Measurements from ENCODE around the gene IL4I1. TPM values are rescaled to one million over a fixed set of nuclear protein-coding genes. Genes with fewer than 3 reads are reported as not detected.
A peak's percentile ranks its signal among the peaks of the same experiment; 100 is the strongest.

IL4I1 gene
- total and polyA plus RNA-seq, 12 donors, result 0.26 to 26.9 (median 0.57) TPM; not detected in 3

GRCh38 chr19:49859682-49860335, 36.9 kb downstream of the IL4I1 start:
- peaks cover 0 to 9% (median 4%) of the 10 kb centered on the region in 9 donors for H3K4me1 ChIP-seq
- WGBS, 2 donors, result 82 to 83% methylated on average over 22 of the region's 22 CpGs
- intact Hi-C loops (cut with DNase I), result loop anchor here in 1 of 10 donors (10.0 kb wide), 1 partner anchor 345 kb away; the partner anchor contains the start of gene FCGRT
- H3K27ac ChIP-seq, result peak overlapping the region in 1 of 10 donors; percentile 4
- ATAC-seq, result peak in 1 of 8 donors; percentile 8
- TF ChIP-seq, protein P1, sequence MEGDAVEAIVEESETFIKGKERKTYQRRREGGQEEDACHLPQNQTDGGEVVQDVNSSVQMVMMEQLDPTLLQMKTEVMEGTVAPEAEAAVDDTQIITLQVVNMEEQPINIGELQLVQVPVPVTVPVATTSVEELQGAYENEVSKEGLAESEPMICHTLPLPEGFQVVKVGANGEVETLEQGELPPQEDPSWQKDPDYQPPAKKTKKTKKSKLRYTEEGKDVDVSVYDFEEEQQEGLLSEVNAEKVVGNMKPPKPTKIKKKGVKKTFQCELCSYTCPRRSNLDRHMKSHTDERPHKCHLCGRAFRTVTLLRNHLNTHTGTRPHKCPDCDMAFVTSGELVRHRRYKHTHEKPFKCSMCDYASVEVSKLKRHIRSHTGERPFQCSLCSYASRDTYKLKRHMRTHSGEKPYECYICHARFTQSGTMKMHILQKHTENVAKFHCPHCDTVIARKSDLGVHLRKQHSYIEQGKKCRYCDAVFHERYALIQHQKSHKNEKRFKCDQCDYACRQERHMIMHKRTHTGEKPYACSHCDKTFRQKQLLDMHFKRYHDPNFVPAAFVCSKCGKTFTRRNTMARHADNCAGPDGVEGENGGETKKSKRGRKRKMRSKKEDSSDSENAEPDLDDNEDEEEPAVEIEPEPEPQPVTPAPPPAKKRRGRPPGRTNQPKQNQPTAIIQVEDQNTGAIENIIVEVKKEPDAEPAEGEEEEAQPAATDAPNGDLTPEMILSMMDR (IDR thresholded peaks at IDR 0.05), result no peak
- H3K36me3 ChIP-seq, result peaks cover 0 to 98% (median 35%) of the 10 kb centered on the region in 9 donors
- DNase-seq, result no peak
- H3K9me3 ChIP-seq, result no peaks in the 10 kb centered on the region
- no peaks in the 10 kb centered on the region for H3K27me3 ChIP-seq
- H3K4me3 ChIP-seq, result no peak overlapping the region

- H3K36me3 ChIP-seq, result peaks cover 0 to 91% (median 39%) of the 10 kb centered on the region in 9 donors
- H3K4me3 ChIP-seq, result no peak overlapping the region
- peak in 2 of 8 donors; percentile 2 to 17 for ATAC-seq
- H3K27me3 ChIP-seq, result no peaks in the 10 kb centered on the region
- no peaks in the 10 kb centered on the region for H3K9me3 ChIP-seq
- H3K4me1 ChIP-seq, result peaks cover 0 to 17% (median 6%) of the 10 kb centered on the region in 9 donors
- no peak for DNase-seq
- intact Hi-C loops (cut with DNase I), result no loop called here
- TF ChIP-seq, protein P1 (IDR thresholded peaks at IDR 0.05), result no peak
- H3K27ac ChIP-seq, result no peak overlapping the region
- WGBS, 2 donors, result 85% methylated on average over 35 to 37 of the region's 37 CpGs
Measured at GRCh38 chr19:49858088-49858985, 38.4 kb downstream of the IL4I1 start.

DNA sequence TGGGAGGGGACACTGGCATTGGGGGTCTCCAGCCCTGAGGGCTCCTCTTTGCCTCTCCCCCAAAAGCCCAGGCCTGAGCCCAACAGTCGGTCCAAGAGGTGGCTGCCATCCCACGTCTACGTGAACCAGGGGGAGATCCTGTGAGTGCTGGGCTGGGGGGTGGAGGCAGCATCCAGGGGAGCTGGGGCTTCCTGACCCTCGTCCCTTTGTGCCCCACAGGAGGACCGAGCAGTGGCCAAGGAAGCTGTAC, 38.9 kb downstream of the IL4I1 start:
- H3K9me3 ChIP-seq, result no peaks in the 10 kb centered on the region
- H3K4me3 ChIP-seq, result no peak overlapping the region
- peaks cover 0 to 86% (median 39%) of the 10 kb centered on the region in 9 donors for H3K36me3 ChIP-seq
- peaks cover 1 to 23% (median 11%) of the 10 kb centered on the region in 9 donors for H3K4me1 ChIP-seq
- ATAC-seq (no peak), DNase-seq (no peak)
- H3K27me3 ChIP-seq, result no peaks in the 10 kb centered on the region
- TF ChIP-seq, protein P1 (IDR thresholded peaks at IDR 0.05), result no peak
- H3K27ac ChIP-seq, result no peak overlapping the region
- WGBS, 2 donors, result 81 to 83% methylated on average over 5 of the region's 5 CpGs
- intact Hi-C loops (cut with DNase I), result no loop called here

DNA sequence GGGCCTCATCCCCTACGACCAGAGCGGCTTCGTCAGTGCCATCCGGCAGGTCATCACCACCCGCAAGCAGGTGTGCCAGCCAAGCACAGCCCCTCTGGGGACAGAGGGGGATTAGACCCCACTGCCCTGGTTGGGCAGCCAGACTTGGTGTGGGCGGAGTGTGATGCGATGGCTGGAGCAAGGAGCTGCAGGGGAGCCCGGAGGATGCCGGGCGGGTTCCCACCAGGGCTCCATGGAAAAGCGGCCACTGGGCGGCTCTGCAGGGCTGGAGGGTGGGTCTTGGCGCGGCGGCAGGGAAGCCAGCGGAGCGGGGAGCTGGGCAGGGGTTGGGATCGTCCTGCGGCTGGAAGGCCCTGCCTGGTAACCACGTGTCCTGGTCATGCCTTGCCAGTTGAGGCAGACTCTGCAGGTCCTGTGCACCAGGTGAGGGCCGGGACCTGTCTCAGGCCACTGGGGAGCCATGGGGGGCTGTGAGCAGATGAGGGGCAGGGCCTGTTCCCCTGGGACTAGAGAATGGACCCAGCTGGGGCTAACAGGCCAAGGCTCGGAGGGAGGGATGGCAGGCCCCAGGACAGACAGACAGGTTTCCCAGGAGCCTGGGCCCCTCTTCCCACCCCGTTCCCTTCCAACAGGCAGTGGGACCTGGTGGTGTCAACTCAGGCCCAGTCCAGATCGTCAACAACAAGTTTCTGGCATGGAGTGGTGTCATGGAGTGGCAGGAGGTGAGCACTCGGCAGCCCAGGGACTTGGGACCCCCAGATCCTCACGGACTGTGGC, 39.4 kb downstream of the IL4I1 start:
- no peak for DNase-seq
- Histone ChIP-seq H3K27me3 (no peaks in the 10 kb centered on the region), H3K27ac (no peak overlapping the region), H3K4me3 (no peak overlapping the region), H3K9me3 (no peaks in the 10 kb centered on the region), H3K4me1 (peaks cover 7 to 28% (median 16%) of the 10 kb centered on the region in 9 donors), H3K36me3 (peaks cover 0 to 82% (median 39%) of the 10 kb centered on the region in 9 donors)
- intact Hi-C loops (cut with DNase I), result no loop called here
- 91 to 92% methylated on average over 26 of the region's 26 CpGs for WGBS, 2 donors
- no peak for ATAC-seq
- TF ChIP-seq, protein P1 (IDR thresholded peaks at IDR 0.05), result no peak

All from heart right ventricle (tissue), 16 donors.